B cell (primary cell): ENCODE data around the gene UNC5A. TPM values are rescaled to one million over a fixed set of nuclear protein-coding genes. Genes with fewer than 3 reads are reported as not detected.

Source experiments
- ATAC-seq: fragments of 200-7000 bp; cut with Tn5 transposase; one replicate; pipeline ENCODE4 v1.10.0; 2021; ENCODE audit warnings: low read depth, mild to moderate bottlenecking, moderate number of reproducible peaks, moderate library complexity
- CTCF ChIA-PET: fragments of 350-600 bp; sonication (Branson Sonifier 250); formaldehyde crosslinking; loops from one replicate; lab custom pipeline; 2021; ENCODE audit warnings: antibody characterized with exemption, inconsistent platforms; lab: Charles Lee
- POLR2A ChIA-PET: fragments of 350-600 bp; sonication (Branson Sonifier 250); formaldehyde crosslinking; loops from one replicate; lab custom pipeline; 2021; ENCODE audit warnings: antibody characterized with exemption; lab: Charles Lee
- DNase-seq: peaks from one replicate; pipeline ENCODE4 v3.0.0; 2013
- H2AFZ ChIP-seq: 2 replicates; pipeline ENCODE4 v1.6.1; 2012; ENCODE audit warnings: mild to moderate bottlenecking, low read depth, low read length; ENCODE audit not compliant: insufficient read depth, poor library complexity, severe bottlenecking
- H3K27ac ChIP-seq, 2 donors: 1 replicate in 1 of 2; 2 replicates in 1 of 2; pipeline ENCODE4 v1.5.1; 2012 to 2013; ENCODE audit warnings: low read length in 2 of 2, mild to moderate bottlenecking in 2 of 2, moderate library complexity in 1 of 2
- H3K27me3 ChIP-seq, 4 experiments: fragments of 200-600 bp in 1 of 4; sonication (generic) in 1 of 4; replicated peaks in 1 of 4; 1 replicate in 2 of 4; 2 replicates in 2 of 4; pipeline versions ENCODE4 v1.6.1 to v1.7.0; 2013 to 2016; ENCODE audit warnings: low read length in 3 of 4, mild to moderate bottlenecking in 2 of 4, mixed read lengths in 1 of 4, moderate library complexity in 1 of 4; ENCODE audit not compliant: insufficient read depth in 4 of 4, control insufficient read depth in 3 of 4; ENCODE audit errors: control extremely low read depth in 1 of 4
- H3K36me3 ChIP-seq, 2 experiments: replicated peaks in 1 of 2; 1 replicate in 1 of 2; 2 replicates in 1 of 2; pipeline versions ENCODE4 v1.6.1 to v1.7.1; 2013; ENCODE audit warnings: low read length in 1 of 2; ENCODE audit not compliant: insufficient read depth in 2 of 2, control insufficient read depth in 1 of 2; ENCODE audit errors: control extremely low read depth in 1 of 2, extremely low read depth in 1 of 2
- H3K4me1 ChIP-seq, 2 donors: fragments of 200-600 bp in 1 of 2; sonication (generic) in 1 of 2; 1 replicate in 1 of 2; 2 replicates in 1 of 2; pipeline versions ENCODE4 v1.5.1 to v1.6.1; 2013 to 2017; ENCODE audit warnings: low read length in 2 of 2; ENCODE audit not compliant: control insufficient read depth in 2 of 2, insufficient read depth in 2 of 2
- H3K4me2 ChIP-seq: replicated peaks from 2 replicates; pipeline ENCODE3; 2012; ENCODE audit warnings: mild to moderate bottlenecking, low read depth, low read length; ENCODE audit not compliant: poor library complexity, severe bottlenecking
- H3K4me3 ChIP-seq, 5 experiments: fragments of 200-600 bp in 1 of 5; sonication (generic) in 1 of 5; 1 replicate in 3 of 5; 2 replicates in 2 of 5; pipeline versions ENCODE4 v1.5.1 to v1.7.0; 2011 to 2016; ENCODE audit warnings: low read length in 4 of 5, mild to moderate bottlenecking in 4 of 5, low read depth in 2 of 5, control low read depth in 1 of 5, moderate library complexity in 1 of 5; ENCODE audit not compliant: insufficient read depth in 1 of 5; ENCODE audit errors: control extremely low read depth in 1 of 5, extremely low read depth in 1 of 5
- H3K79me2 ChIP-seq: fragments of 200-600 bp; sonication (generic); one replicate; pipeline ENCODE4 v1.6.0; 2016; ENCODE audit warnings: low read length; ENCODE audit not compliant: control insufficient read depth, insufficient read depth
- H3K9ac ChIP-seq: fragments of 200-600 bp; sonication (generic); 2 replicates; pipeline ENCODE4 v1.6.1; 2017; ENCODE audit warnings: mild to moderate bottlenecking, low read length, moderate library complexity
- H3K9me3 ChIP-seq, 3 donors: one replicate each; pipeline versions ENCODE4 v1.6.1 to v1.7.1; 2013; ENCODE audit warnings: low read length in 2 of 3; ENCODE audit not compliant: control insufficient read depth in 2 of 3, insufficient read depth in 1 of 3; ENCODE audit errors: control extremely low read depth in 1 of 3
- H4K20me1 ChIP-seq: 2 replicates; pipeline ENCODE4 v1.6.0; 2012; ENCODE audit warnings: mild to moderate bottlenecking, low read length; ENCODE audit not compliant: insufficient read depth, control insufficient read depth, poor library complexity, severe bottlenecking
- H3K27ac Mint-ChIP-seq: one replicate; pipeline ENCODE4 v1.8.0; 2021; ENCODE audit warnings: mixed read lengths
- H3K27me3 Mint-ChIP-seq: one replicate; pipeline ENCODE4 v1.8.0; 2021; ENCODE audit warnings: mixed read lengths
- H3K4me1 Mint-ChIP-seq: one replicate; pipeline ENCODE4 v1.8.0; 2021; ENCODE audit warnings: mixed read lengths
- H3K4me3 Mint-ChIP-seq: one replicate; pipeline ENCODE4 v1.8.0; 2021; ENCODE audit warnings: mixed read lengths
- H3K9me3 Mint-ChIP-seq: one replicate; pipeline ENCODE4 v1.8.0; 2022; ENCODE audit warnings: mixed read lengths; ENCODE audit not compliant: insufficient read depth
- CTCF ChIP-seq: fragments of 200-600 bp; IDR thresholded peaks from one replicate; pipeline ENCODE4 v1.8.0; 2022; ENCODE audit warnings: antibody characterized with exemption, mild to moderate bottlenecking
- WGBS: methylation state at CpG from one replicate; pipeline ENCODE4 v1.1.5; 2013; ENCODE audit warnings: missing lambda C conversion rate; ENCODE audit not compliant: insufficient coverage; 5-methylcytosine and 5-hydroxymethylcytosine counted together
- intact Hi-C: fragments of 100-400 bp; cut with micrococcal nuclease; formaldehyde crosslinking; loops from one replicate; pipeline ENCODE4 v1.10.0; 2022
- polyA plus RNA-seq: library from polyadenylated mRNA; depleted of rRNA; stranded (reverse); fragments of >200 nt; gene quantifications from 2 replicates; pipeline ENCODE4 v1.2.3, GENCODE V29; 2012
- total RNA-seq, 2 donors: library from RNA; stranded (reverse); fragments of 120-200 nt in 1 of 2; gene quantifications; 1 replicate in 1 of 2; 2 replicates in 1 of 2; pipeline versions ENCODE4 v1.2.3 to v1.2.4, GENCODE V29; 2013 to 2022

Gene UNC5A
- total and polyA plus RNA-seq, 2 donors (not counting 1 experiment from before 2014, with no cell fraction given): not detected

- H3K27ac Mint-ChIP-seq: no peak overlapping the region
Measured at GRCh38 chr5:176816791-176817347, 6.5 kb downstream of the UNC5A start.

More at GRCh38 chr5:176816791-176817347, 6.5 kb downstream of the UNC5A start:
- no peaks in the 10 kb centered on the region for H3K36me3 ChIP-seq
- Mint-ChIP-seq H3K27me3 (peaks cover 74% of the 10 kb centered on the region), H3K4me1 (peaks cover 15% of the 10 kb centered on the region), H3K4me3 (peak overlapping the region; percentile 59), H3K9me3 (no peaks in the 10 kb centered on the region)
- no peaks in the 10 kb centered on the region for H4K20me1 ChIP-seq
- no peak for ATAC-seq
- peaks cover 8 to 10% of the 10 kb centered on the region in 2 donors for H3K4me1 ChIP-seq
- CTCF ChIA-PET: no interaction called here
- H3K79me2 ChIP-seq: no peaks in the 10 kb centered on the region
- H3K27ac ChIP-seq: no peak overlapping the region
- POLR2A ChIA-PET: no interaction called here
- no peak overlapping the region for H2AFZ ChIP-seq
- TF ChIP-seq CTCF: no peak
- peaks cover 0 to 7% (median 0%) of the 10 kb centered on the region in 3 donors for H3K9me3 ChIP-seq
- no peak for DNase-seq
- no peak overlapping the region for H3K4me2 ChIP-seq
- intact Hi-C loops: no loop called here
- peaks cover 0 to 77% (median 22%) of the 10 kb centered on the region in 4 experiments for H3K27me3 ChIP-seq
- 30% methylated on average over 9 of the region's 9 CpGs for WGBS
- no peak overlapping the region for H3K9ac ChIP-seq
- H3K4me3 ChIP-seq: no peak overlapping the region
